MCF 10A (cell line): Measurements from ENCODE around the gene FAF1. TPM values are rescaled to one million over a fixed set of nuclear protein-coding genes. Genes with fewer than 3 reads are reported as not detected.

ENCODE experiments used
- BruUV-seq: library from RNA; stranded (reverse); fragments of 400-500 nt; replicated peaks from 2 replicates; lab custom pipeline; 2021; lab: Mats Ljungman, UMichigan
- CTCF ChIA-PET: fragments of 300-600 bp; sonication (Branson Sonifier 250); formaldehyde crosslinking; extraction: SDS; loops from one replicate; lab custom pipeline; 2021; ENCODE audit warnings: antibody characterized with exemption, inconsistent platforms; lab: Yijun Ruan, JAX
- POLR2A ChIA-PET: fragments of 300-600, 350-650 bp; sonication (Branson Sonifier 250); formaldehyde crosslinking; extraction: SDS; loops from one replicate; lab custom pipeline; 2020; ENCODE audit warnings: antibody characterized with exemption, inconsistent platforms; lab: Yijun Ruan, JAX
- DNase-seq: peaks from one replicate; pipeline ENCODE4 v3.0.0-alpha.2; 2018; ENCODE audit not compliant: unreplicated experiment
- H3K27ac Mint-ChIP-seq: one replicate; pipeline ENCODE4 v1.8.0; 2022; ENCODE audit warnings: mild to moderate bottlenecking, low read depth, mixed read lengths; ENCODE audit not compliant: unreplicated experiment
- H3K27me3 Mint-ChIP-seq: one replicate; pipeline ENCODE4 v1.8.0; 2022; ENCODE audit warnings: mixed read lengths; ENCODE audit not compliant: insufficient read depth, unreplicated experiment
- H3K36me3 Mint-ChIP-seq: one replicate; pipeline ENCODE4 v1.8.0; 2022; ENCODE audit warnings: mild to moderate bottlenecking, moderate library complexity, mixed read lengths; ENCODE audit not compliant: insufficient read depth, unreplicated experiment
- H3K4me1 Mint-ChIP-seq: one replicate; pipeline ENCODE4 v1.8.0; 2022; ENCODE audit warnings: mixed read lengths; ENCODE audit not compliant: insufficient read depth, unreplicated experiment
- H3K4me3 Mint-ChIP-seq: one replicate; pipeline ENCODE4 v1.8.0; 2022; ENCODE audit warnings: mild to moderate bottlenecking, moderate library complexity, mixed read lengths; ENCODE audit not compliant: unreplicated experiment
- H3K9me3 Mint-ChIP-seq: one replicate; pipeline ENCODE4 v1.8.0; 2022; ENCODE audit warnings: mixed read lengths; ENCODE audit not compliant: unreplicated experiment
- intact Hi-C: fragments of 100-400 bp; cut with micrococcal nuclease; formaldehyde crosslinking; loops from 2 replicates; pipeline ENCODE4 v1.14.1; 2022
- total RNA-seq: library from RNA; stranded (reverse); gene quantifications from 2 replicates; pipeline ENCODE4 v1.2.3, GENCODE V29; 2022
- TF ChIP-seq, protein P1 (sequence below): fragments of 200-600 bp; IDR thresholded peaks from one replicate; pipeline ENCODE4 v1.8.0; 2022; ENCODE audit warnings: antibody characterized with exemption, mild to moderate bottlenecking; ENCODE audit not compliant: unreplicated experiment

FAF1 gene
- total RNA-seq, 1 experiment from 2014 or later: 93.2 TPM

DNA sequence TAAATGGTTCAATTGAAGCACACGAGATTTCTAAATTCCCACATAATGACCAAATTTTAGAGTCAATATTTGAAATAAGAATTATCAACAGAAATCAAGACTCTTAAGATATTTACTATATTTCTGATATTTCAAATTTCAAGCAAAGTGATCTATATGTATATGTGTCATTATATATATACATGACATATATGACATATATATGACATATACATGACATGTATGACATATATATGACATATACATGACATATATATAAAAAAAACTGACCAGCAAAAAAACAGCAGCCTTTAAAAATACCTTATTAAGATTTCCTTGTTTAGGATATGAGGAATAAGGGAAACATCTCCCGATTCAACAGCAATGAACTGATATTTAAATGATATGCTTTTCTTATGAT lies 266.2 kb downstream of the FAF1 start:
- ChIA-PET POLR2A (no interaction called here), CTCF (no interaction called here)
- Mint-ChIP-seq H3K4me1 (no peaks in the 10 kb centered on the region), H3K27me3 (no peaks in the 10 kb centered on the region), H3K27ac (no peak overlapping the region), H3K9me3 (no peaks in the 10 kb centered on the region), H3K4me3 (no peak overlapping the region), H3K36me3 (peaks cover 4% of the 10 kb centered on the region)
- intact Hi-C loops: no loop called here
- no peak for DNase-seq
- BruUV-seq: no TSS peak
- TF ChIP-seq, protein P1, sequence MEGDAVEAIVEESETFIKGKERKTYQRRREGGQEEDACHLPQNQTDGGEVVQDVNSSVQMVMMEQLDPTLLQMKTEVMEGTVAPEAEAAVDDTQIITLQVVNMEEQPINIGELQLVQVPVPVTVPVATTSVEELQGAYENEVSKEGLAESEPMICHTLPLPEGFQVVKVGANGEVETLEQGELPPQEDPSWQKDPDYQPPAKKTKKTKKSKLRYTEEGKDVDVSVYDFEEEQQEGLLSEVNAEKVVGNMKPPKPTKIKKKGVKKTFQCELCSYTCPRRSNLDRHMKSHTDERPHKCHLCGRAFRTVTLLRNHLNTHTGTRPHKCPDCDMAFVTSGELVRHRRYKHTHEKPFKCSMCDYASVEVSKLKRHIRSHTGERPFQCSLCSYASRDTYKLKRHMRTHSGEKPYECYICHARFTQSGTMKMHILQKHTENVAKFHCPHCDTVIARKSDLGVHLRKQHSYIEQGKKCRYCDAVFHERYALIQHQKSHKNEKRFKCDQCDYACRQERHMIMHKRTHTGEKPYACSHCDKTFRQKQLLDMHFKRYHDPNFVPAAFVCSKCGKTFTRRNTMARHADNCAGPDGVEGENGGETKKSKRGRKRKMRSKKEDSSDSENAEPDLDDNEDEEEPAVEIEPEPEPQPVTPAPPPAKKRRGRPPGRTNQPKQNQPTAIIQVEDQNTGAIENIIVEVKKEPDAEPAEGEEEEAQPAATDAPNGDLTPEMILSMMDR: no peak

GRCh38 chr1:50684185-50684584 lies 275.9 kb downstream of the FAF1 start:
- Mint-ChIP-seq H3K27me3 (no peaks in the 10 kb centered on the region), H3K9me3 (no peaks in the 10 kb centered on the region), H3K36me3 (peaks cover 12% of the 10 kb centered on the region), H3K27ac (no peak overlapping the region), H3K4me1 (no peaks in the 10 kb centered on the region), H3K4me3 (no peak overlapping the region)
- no TSS peak for BruUV-seq
- TF ChIP-seq, protein P1: no peak
- CTCF ChIA-PET: interaction anchor here (0.6 to 1.9 kb wide), 7 partner anchors 15 to 64 kb away, joined by 3 to 8 read pairs (median 4); no protein-coding TSS in a partner anchor
- intact Hi-C loops: no loop called here
- no peak for DNase-seq
- POLR2A ChIA-PET: interaction anchor here (0.6 kb wide), 1 partner anchor 27 kb away, joined by 3 read pairs; no protein-coding TSS in a partner anchor

- Mint-ChIP-seq H3K4me3 (no peak overlapping the region), H3K27me3 (no peaks in the 10 kb centered on the region), H3K36me3 (peaks cover 6% of the 10 kb centered on the region), H3K9me3 (no peaks in the 10 kb centered on the region), H3K27ac (no peak overlapping the region), H3K4me1 (no peaks in the 10 kb centered on the region)
- ChIA-PET POLR2A (interaction anchor here (1.0 kb wide), 1 partner anchor 15 kb away, joined by 4 read pairs; no protein-coding TSS in a partner anchor), CTCF (interaction anchor here (1.2 kb wide), 1 partner anchor 24 kb away, joined by 4 read pairs; no protein-coding TSS in a partner anchor)
- intact Hi-C loops: no loop called here
- TF ChIP-seq, protein P1: no peak
- peak; percentile 48 for DNase-seq
- no TSS peak for BruUV-seq
These were observed 278.1 kb downstream of the FAF1 start for GRCh38 chr1:50681931-50682330.

DNA sequence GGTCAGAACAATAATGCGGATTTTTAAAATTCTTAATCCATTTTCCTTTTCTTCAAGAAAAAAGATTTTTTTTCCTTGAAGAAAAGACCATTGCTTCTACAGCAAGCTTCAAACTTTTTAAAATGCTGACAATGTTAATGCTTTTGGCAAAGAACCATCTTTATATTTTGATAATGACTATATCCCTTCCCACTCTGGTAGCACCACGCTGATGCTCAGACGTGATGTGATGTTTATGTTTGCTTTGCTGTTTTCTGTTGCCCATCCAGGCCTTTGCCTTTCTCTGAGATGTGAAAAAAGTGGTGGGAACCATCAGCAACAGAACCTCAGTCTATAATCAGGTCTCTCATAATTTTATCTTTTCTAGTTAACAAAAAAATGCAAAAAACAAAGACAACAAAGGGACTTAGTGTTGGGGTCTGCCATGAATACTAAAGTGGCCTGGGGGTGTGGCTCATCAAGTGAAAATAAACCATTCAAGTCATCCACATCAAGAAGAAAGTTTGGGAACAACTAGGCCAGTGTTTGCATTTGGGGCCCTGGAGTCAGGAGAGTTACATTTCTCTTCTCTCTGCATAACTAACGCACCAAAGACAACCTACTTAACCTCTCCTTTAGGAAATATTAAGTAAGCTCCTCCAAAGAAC lies 292.2 kb downstream of the FAF1 start:
- no peaks in the 10 kb centered on the region for H3K27me3 Mint-ChIP-seq
- CTCF ChIA-PET: interaction anchor here (0.6 to 2.2 kb wide), 5 partner anchors 15 to 62 kb away, joined by 3 to 6 read pairs (median 3); no protein-coding TSS in a partner anchor
- no TSS peak for BruUV-seq
- TF ChIP-seq, protein P1: no peak
- no peak for DNase-seq
- H3K4me3 Mint-ChIP-seq: no peak overlapping the region
- H3K4me1 Mint-ChIP-seq: peaks cover 6% of the 10 kb centered on the region
- H3K27ac Mint-ChIP-seq: no peak overlapping the region
- H3K9me3 Mint-ChIP-seq: no peaks in the 10 kb centered on the region
- intact Hi-C loops: no loop called here
- peaks cover 20% of the 10 kb centered on the region for H3K36me3 Mint-ChIP-seq
- POLR2A ChIA-PET: interaction anchor here (1.1 kb wide), 1 partner anchor 38 kb away, joined by 4 read pairs; no protein-coding TSS in a partner anchor
